ENCODE measurements around the gene ZBTB49.
A peak's percentile ranks its signal among the peaks of the same experiment; 100 is the strongest.
"Not testable (repeated sequence)": the region's sequence is repeated elsewhere in the genome, so short reads cannot be mapped to it uniquely, and the experiment has no call there.

Gene ZBTB49, protein sequence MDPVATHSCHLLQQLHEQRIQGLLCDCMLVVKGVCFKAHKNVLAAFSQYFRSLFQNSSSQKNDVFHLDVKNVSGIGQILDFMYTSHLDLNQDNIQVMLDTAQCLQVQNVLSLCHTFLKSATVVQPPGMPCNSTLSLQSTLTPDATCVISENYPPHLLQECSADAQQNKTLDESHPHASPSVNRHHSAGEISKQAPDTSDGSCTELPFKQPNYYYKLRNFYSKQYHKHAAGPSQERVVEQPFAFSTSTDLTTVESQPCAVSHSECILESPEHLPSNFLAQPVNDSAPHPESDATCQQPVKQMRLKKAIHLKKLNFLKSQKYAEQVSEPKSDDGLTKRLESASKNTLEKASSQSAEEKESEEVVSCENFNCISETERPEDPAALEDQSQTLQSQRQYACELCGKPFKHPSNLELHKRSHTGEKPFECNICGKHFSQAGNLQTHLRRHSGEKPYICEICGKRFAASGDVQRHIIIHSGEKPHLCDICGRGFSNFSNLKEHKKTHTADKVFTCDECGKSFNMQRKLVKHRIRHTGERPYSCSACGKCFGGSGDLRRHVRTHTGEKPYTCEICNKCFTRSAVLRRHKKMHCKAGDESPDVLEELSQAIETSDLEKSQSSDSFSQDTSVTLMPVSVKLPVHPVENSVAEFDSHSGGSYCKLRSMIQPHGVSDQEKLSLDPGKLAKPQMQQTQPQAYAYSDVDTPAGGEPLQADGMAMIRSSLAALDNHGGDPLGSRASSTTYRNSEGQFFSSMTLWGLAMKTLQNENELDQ

DNA sequence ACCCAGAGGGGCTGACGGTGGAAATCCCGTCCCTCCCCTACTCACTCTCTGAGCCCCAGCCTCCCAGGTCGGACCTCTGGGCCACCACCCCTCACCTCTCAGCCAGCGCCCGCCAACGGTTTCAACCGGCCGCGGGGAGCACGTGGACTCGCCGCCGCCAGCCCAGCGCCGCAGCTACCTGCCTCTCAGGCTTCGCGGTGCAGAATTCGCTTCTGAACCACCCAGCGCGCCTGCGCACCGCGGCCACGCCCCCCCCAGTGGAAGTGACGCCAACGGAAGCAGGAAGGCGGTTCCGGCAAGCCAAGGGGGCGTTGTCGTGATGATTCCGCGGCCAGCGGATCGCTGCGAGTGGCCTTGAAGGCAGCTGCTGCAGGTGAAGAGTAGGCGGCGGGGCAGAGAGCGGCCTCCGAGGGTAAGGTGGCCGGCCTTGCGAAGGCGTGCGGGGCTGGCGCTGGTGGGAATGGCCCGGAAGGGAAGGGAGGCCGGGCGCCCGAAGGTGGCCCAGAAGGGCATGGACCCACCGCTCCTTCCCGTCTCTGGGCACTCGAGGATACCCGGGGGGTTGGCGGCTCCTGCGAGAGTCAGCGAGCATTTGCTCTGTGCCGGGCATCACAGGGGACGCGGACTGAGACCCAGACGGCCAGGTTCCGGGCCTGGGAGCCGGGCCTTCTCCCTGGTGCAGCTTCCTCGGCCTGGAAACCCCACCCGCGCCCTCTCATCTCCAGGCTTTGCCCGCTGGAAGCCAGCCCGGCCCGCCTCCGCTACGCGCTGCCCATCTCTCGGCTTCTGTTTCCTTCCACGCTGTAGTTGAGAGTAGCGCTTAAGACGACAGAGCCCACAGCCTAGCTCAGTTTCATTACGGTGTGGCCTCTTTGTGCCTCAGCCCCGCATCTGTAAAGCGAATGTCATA, at the start of gene ZBTB49, which contains the start of gene LYAR:
TSS of gene ZBTB49 (plus strand) at position 311 of the 910 bp plus-strand sequence. CDS start 9,695 bp downstream, outside the sequence.
TSS of gene LYAR (minus strand) at position 214 of the 910 bp plus-strand sequence. CDS start 6,412 bp downstream, outside the sequence.
- DNase-seq (ENCODE audit: low spot score), result peak; percentile 99

DNA sequence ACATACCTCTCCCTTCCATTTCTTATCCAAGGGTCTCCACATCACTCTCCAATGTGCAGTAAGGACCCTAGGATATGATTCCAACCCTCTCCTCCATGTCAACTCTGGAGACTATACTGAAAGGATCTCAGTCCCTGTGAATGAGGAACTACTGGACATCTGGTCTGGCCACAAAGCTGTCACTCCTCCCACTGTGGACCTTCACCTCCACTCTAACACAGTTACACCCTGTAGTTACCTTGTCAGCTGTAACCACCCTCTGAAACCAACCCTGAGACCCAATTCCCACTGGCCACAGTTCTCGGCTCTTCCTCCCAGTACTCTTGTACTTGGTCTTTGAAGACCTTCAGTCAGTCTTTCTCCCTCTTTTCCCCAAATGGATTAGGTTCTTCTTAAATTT, 44.9 kb upstream of the ZBTB49 start:
- no peak for DNase-seq (ENCODE audit: low spot score)

DNA sequence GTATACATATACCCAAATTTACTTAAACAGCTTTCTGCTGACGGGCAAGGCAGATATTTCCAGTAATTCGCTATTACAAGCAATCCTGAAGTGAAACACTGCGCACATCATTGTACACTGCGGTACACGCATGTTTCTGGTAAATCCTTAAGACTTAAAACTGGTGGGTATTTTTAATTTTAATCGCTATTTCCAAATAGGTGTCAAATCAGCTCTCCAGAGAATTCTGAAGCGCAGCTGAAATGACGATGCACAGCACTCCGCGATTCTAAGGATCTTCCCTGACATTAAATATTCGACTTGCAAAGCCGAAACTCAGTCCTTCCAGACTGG, 42.4 kb upstream of the ZBTB49 start:
- DNase-seq (ENCODE audit: low spot score), result no peak

DNA sequence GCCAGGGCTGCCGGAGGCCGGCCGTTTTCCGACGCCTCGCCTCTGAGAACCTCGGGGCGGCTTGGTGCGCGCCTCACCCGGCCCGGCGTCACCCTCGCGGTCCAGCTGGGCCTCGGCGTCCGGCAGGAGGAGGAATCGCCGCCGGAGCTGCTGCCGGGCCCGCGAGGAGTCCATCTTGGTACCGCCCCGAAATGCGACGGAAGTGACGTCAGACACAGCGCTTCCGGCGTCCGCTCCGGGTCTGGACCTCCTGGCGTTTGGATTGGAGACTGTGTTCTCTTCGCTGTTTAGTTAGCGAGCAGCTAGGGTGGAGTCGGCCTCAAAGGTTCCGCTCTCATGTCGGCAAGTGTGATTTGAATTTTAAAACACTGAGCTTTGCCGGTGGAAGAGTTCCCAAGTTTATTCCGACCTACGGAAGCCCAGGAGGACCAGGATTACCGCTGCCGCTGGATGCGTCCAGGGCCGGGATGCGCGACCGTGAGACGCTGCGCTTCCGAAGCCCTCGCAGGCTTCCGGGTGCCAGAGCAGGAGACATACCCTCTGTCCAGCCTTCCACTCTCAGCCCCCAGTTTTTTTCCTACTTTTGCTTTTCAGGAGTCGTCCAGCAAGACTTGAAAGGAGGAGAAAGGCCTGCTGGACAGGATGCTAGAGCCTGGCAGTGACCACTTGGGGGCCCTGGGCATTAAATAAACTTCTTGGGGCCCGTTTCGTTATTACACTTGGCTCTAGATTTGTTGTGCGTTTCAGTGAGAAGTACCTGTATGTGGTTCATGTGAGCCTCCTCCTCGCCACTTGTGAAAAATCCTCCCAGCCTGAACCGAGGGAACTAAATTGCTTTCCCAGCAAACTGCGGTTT, 41.8 kb upstream of the ZBTB49 start, which contains the start of gene TMEM128:
TSS of gene TMEM128 (minus strand) at position 195 of the 856 bp plus-strand sequence. CDS start at position 174, 21 bp downstream.
- peak; percentile 98 for DNase-seq (ENCODE audit: low spot score)

DNA sequence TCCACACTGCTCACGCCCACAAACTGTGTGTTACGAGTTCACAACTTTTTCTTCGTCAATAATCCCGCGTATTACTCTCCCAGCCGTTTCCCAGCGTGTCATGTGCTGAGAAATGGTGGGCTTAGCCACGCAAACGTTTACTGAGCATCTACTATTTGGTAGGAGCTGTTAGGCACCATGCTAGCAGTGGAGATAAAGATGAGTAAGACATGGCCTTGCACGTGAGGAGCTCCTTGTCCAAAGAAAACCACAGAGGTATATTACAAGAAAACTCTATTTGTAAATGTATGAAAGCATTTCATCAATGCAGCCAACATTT, 41.2 kb upstream of the ZBTB49 start:
- DNase-seq (ENCODE audit: low spot score), result no peak

DNA sequence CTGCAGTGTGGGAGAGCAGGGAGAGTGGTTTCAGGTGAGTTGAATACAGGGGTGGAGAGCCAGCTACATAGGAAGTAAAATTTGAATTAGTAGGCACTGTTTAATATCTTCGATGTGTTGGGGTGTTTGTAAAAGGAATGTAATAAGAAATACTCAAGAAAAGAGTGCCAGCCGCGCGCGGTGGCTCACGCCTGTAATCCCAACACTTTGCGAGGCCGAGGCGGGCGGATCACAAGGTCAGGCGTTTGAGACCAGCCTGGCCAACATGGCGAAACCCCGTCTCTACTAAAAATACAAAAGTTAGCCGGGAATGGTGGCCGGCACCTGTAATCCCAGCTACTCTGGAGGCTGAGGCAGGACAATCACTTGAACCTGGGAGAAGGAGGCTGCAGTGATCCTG, 40.7 kb upstream of the ZBTB49 start:
- DNase-seq (ENCODE audit: low spot score), result not testable (repeated sequence)

DNA sequence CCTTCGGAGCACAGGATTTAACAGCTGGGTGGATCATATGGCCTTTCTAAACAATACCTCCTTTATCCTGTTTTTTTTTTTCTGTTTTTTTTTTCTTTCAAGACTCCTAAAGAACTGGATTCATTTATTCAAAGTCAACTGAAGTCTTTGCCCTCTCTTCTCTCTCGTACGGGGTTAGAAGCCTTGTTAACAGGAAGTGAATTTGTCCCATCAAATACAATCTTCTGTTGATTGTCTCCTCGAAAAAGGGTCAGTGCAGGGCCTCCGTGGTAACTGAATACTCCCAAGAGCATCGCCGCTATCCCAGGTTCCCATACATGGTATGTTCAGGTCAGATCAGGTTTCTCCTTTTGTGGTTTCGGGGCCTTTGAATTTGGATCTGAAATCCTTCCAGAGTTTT, 40.2 kb upstream of the ZBTB49 start:
- no peak for DNase-seq (ENCODE audit: low spot score)

DNA sequence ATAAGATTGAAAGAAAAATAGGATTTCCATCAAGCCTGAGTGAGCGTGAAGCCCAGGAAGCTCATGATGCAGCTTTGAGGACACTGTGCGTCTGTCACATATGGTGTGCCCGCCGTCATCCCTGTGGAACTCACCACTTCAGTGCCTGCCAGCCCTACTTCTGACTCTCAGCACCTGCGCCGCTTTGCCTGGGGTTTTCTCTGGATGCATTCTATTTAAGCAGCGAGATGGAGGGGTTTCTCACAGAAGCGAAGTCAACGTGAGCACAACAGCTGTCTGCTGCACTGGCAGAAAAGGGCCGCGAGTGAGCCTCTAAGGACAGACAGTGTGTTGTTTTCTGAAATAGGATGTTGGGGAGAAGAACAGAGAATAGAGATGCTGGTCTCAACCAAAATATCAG, 35.9 kb upstream of the ZBTB49 start:
- no peak for DNase-seq (ENCODE audit: low spot score)

DNA sequence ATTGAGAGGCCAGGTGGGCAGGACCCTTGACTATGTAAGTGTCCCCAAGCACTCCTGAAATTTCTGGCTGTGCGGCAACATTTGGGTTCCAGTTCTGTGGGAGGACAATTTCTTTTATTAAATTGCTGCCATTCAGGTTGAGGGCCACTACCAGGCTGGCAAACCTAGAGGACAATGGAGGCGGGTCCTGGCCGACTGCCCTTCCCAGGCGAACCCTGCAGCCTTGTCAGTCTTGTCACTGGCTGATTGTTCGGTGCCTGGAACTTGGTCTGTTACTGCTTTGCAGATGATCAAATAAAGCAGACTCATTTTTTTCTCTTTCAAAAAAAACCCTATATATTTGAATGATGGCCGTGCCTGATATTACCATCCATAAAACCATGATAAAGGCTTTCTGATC, 35.4 kb upstream of the ZBTB49 start:
- DNase-seq (ENCODE audit: low spot score), result no peak

DNA sequence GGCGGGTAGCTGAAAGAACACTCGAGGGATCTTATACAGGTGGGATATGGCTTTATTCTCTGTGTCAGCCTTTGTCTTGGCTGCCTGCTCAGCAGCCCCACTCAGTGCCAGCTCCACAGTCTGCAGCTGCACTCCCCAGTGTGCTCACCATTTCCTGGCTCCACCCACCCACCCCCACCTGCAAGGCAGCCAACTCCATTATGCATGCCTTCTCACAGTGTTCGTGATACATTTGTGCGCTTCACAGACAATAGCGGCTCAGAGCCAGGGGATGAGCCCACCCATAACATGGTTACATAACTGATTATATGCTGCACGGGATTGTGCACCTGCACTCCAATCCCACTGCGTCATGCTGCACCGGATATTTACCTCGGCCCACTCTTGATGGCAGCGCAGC, 33.3 kb upstream of the ZBTB49 start:
- peak; percentile 33 for DNase-seq (ENCODE audit: low spot score)

DNA sequence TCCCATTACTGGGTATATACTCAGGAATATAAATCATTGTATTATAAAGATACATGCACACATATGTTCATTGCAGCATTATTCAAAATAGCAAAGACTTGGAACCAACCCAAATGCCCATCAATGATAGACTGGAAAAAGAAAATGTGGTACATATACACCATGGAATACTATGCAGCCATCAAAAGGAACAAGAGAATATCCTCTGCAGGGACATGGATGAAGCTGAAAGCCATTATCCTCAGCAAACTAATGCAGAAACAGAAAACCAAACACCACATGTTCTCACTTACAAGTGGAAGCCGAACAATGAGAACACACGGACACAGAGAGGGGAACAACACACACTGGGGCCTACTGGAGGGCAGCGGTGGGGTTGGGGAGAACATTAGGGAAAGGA, 32.3 kb upstream of the ZBTB49 start:
- DNase-seq (ENCODE audit: low spot score), result not testable (repeated sequence)

DNA sequence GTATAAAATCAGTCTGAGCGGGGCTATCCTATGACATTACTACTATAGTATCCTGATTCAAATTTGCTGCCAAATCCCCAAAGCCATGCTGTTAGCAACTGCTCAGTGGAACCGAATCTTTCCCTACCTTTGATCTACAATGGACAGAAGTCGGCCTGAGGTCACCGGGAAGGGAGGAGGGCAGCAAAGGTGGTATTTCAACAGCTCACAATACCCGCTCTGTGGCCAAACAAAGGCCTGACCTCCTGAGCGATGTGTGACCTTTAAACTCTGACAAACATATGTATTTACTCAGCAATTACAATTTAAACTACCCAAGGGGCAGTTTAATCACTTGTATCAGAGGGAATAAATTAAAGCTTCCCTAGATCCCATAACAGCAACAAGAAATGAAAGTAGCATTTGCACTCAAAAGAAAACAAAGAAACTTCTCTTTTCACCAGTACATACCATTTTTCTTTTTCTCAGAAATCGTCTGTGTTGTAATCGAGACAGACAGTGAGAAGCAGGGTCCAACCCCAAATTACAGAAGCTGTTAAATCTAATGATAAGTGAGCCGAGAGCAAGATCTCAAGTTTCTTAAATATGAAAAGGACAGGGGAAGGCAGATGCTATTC, 30.5 kb upstream of the ZBTB49 start:
- peak; percentile 41 for DNase-seq (ENCODE audit: low spot score)

DNA sequence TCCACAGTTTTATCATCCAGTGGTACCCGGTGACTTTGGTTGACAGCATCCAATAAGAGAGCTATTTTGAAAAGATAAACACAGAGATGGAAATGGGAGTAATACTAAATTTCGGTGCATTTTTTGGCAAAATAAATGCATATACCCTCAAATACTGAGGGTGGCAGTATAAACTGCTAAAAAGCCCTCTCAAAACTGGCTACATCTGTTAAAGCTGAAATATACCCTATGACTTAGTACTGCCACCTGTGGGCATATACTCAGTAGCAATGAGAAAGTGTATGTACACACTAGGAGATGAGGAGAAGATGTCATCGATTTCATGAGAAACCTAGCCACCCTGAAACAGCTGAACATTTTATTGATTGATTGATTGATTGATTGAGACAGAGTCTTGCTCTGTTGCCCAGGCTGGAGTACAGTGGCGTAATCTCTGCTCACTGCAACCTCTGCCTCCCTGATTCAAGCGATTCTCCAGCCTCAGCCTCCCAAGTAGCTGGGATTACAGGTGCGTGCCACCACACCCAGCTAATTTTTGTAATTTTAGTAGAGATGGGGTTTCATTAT, 29.8 kb upstream of the ZBTB49 start:
- peak; percentile 52 for DNase-seq (ENCODE audit: low spot score)

DNA sequence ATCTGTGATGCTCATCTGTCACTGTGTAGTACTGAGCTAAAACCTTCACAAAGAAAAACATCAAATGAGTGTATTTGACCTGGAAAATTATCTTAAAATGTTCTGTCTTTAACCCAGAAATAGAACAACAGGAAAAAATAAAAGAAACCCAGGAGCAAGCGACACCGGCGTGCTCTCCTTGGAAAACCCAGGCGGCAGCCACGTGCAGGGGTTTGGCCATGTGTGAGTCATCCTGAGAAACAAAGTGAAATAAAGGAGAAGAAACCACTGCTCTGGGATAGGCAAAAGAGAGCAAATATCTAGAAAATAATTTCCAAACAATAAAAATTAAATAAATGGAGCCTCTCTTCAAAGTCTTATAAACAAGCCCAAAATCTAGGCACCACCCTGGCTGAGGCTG, 22.1 kb upstream of the ZBTB49 start:
- no peak for DNase-seq (ENCODE audit: low spot score)

DNA sequence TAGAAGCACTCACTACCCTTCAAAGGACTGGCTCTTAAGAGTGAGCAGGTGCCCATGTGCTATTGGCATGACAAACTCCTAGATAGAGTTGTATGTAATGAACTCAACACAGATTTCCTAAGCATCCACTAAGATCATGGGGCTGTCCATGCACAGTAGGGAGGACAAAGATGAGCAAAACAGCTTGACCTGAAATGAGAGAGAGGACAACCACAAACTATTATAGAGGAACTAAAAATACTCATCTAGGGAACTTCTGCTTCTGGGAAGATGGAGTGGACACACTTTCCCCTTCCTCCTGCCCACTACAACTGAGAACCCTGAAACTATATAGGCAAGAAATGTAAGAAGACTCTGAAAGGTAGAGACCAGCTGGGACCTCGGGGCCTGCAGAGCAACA, 21.3 kb upstream of the ZBTB49 start:
- no peak for DNase-seq (ENCODE audit: low spot score)

DNA sequence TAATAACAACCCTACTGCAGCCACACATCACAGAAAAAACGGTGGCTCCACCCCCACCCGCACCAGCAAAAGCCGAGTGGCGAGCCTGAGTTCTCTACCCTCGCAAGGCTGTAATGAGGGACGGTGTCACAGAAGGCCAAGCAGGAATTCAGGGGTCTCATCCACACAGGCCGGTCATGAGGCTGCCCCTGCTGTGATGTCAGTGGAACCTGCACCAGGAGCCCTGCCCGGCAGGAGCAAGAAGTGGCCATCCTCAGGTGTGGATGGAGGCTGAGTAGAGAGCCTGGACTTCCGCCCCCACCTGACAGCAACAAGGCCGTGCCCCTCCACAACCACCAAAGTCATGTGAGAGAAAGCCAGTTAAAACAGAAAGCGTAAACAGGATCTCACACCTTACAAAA, 20.7 kb upstream of the ZBTB49 start:
- DNase-seq (ENCODE audit: low spot score), result no peak

DNA sequence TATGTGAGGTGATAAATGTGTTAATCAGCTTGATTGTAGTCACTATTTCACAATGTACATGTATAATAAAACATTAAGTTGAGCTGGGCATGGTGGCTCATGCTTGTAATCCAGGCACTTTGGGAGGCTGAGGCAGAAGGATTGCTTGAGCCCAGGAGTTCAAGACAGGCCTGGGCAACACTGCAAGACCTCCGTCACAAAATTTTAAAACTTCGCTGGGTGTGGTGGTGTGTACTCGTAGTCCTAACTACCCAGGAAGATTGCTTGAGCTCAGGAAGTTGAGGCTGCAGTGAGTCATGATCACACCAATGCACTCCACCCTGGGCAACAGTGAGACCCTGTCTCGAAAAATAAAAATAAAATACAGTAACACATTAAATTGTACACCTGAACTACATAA, 20.2 kb upstream of the ZBTB49 start:
- DNase-seq (ENCODE audit: low spot score), result no peak

DNA sequence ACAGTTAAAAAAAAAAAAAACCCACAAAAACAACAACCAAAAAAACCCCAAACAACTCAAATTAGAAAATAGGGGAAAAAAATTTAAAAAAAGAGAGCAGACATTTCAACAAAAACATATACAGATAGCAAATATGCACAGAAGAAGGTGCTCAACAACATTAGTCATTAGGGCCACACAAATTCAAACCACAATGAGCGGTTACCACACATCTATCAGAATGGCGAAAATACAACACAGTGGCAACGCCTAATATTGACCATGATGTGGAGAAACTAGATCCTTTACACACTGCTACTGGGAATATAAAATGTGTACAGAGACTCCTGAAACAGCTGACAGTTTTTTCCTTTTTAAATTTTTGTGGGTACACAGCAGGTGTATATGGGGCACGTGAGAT, 19.5 kb upstream of the ZBTB49 start:
- DNase-seq (ENCODE audit: low spot score), result no peak

DNA sequence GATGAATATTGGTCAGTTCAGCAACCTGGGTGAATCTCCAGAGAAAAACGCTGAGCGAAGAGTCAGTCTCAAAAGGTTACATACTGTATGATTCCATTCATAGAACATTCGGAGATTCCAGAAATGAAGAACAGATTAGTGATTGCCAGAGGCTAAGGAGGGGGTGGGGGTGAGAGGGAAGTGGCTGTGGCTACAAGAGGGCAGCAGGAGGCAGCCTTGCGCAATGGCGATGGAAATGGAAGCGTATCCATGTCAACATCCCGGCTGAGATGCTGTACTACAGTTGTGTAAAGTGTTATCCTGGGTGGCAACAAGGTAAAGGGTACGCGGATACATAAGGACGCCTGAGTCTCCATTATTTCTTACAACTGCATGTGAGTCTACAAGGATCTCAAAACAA, 18.1 kb upstream of the ZBTB49 start:
- no peak for DNase-seq (ENCODE audit: low spot score)

DNA sequence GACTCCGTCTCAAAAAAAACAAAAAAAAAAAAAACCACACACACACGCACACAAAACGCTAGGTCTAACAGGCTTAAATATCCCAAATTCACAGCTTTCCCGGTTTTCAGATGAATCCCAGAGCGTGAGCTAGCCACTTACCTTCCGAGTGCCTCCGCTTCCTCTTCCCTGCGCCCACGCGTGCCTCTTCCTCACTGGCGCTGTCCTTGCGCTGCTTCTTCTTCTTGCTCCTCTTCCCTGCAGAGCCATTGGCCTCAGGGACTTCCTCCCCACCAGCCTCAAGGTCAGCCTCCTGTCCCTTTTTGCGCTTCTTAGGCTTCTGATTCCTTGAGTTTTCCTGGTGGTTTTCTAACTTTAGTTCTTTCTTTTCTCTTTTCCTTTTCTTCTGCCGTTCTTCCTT, 15.8 kb upstream of the ZBTB49 start:
- DNase-seq (ENCODE audit: low spot score), result no peak

DNA sequence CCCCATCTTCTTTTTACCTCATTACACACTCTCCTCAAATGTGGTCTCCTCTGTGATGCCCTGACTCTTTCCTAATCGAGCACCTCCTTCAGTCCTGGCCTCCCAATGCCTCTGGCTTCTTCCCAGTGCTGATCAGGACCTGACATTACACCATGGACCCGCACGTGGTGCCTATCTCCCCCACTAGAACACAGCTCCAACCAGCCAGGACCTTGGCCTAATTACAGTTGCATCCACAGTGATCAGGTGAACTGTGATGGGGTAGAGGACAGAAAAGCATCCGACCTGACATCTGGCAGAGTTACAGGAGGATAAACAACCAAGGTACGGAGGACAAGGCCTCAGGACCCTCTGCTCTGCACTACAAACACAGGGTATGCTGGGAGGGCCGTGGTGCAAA, 12.5 kb upstream of the ZBTB49 start:
- no peak for DNase-seq (ENCODE audit: low spot score)

Measured in iPS-NIHi11 (cell line).